GM12872 (cell line): ENCODE data around the gene PLPP3.

Experiments used
- TF ChIP-seq, protein P1 (sequence below): IDR thresholded peaks from 3 replicates; pipeline ENCODE4 v1.5.1; 2011; ENCODE audit warnings: low read depth, mild to moderate bottlenecking, low read length, moderate library complexity; ENCODE audit not compliant: insufficient read depth

The PLPP3 gene

DNA sequence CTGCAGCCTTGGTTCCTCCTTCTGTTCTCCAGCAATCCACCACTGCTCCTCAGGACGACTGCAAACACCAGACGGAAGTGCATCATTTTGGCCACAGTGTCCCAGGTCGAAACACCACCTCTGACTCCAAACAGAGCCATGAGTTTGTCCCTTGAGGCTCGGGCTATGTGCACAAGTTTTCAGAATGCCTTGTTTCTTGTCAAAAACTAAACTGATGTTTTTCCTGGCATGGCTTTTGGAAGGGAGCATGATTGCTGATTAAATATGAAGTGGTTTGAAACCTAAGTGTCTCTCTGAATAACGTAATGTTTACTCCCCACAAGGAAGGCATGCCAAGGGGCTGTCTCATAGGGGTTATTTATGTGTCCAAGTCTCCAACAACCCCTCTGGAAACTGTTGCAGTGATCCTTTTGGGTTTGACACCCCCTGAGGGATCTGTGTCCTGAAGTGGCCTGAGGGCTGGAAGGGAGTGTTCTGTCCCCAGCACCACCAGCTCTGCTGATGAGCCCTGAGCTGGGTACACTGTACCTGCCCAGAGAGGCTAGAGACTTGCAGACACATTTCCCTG lies 132.7 kb downstream of the PLPP3 start:
- TF ChIP-seq, protein P1, sequence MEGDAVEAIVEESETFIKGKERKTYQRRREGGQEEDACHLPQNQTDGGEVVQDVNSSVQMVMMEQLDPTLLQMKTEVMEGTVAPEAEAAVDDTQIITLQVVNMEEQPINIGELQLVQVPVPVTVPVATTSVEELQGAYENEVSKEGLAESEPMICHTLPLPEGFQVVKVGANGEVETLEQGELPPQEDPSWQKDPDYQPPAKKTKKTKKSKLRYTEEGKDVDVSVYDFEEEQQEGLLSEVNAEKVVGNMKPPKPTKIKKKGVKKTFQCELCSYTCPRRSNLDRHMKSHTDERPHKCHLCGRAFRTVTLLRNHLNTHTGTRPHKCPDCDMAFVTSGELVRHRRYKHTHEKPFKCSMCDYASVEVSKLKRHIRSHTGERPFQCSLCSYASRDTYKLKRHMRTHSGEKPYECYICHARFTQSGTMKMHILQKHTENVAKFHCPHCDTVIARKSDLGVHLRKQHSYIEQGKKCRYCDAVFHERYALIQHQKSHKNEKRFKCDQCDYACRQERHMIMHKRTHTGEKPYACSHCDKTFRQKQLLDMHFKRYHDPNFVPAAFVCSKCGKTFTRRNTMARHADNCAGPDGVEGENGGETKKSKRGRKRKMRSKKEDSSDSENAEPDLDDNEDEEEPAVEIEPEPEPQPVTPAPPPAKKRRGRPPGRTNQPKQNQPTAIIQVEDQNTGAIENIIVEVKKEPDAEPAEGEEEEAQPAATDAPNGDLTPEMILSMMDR: no peak

DNA sequence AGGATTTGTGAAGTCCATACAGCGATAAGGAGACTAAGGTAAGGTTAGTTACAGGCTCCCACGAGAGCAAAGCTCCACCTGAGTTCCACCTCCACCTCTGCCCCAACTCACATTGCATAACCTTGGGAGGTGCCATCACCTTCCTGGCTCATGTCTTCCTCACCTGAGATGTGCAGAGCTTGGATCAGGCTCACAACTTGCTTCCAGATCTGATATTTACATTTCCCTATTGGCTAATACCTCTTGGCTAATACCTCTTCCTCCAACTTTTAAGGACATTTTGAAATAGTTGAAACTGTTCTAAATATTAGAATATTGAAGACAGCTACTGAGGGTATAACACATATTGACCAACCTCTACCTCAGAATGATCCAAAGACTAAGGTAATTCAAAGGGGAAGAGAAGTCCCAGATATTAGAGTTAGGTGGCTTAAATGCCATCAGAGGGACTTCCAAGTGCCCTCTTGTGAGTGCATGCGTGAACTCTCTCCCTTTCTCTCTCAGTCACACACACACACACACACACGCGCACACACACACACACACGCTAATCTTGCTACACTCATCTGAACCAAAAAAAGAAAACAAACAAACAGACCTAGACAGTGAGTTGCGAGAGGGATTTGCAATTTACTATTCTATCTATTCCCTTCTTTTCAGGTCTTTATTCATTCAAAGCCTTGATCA lies 134.3 kb downstream of the PLPP3 start:
- TF ChIP-seq, protein P1: no peak
